ENCODE results near the gene EIF2AK2.
"Not testable (repeated sequence)": the region's sequence is repeated elsewhere in the genome, so short reads cannot be mapped to it uniquely, and the experiment has no call there.

The EIF2AK2 gene

DNA sequence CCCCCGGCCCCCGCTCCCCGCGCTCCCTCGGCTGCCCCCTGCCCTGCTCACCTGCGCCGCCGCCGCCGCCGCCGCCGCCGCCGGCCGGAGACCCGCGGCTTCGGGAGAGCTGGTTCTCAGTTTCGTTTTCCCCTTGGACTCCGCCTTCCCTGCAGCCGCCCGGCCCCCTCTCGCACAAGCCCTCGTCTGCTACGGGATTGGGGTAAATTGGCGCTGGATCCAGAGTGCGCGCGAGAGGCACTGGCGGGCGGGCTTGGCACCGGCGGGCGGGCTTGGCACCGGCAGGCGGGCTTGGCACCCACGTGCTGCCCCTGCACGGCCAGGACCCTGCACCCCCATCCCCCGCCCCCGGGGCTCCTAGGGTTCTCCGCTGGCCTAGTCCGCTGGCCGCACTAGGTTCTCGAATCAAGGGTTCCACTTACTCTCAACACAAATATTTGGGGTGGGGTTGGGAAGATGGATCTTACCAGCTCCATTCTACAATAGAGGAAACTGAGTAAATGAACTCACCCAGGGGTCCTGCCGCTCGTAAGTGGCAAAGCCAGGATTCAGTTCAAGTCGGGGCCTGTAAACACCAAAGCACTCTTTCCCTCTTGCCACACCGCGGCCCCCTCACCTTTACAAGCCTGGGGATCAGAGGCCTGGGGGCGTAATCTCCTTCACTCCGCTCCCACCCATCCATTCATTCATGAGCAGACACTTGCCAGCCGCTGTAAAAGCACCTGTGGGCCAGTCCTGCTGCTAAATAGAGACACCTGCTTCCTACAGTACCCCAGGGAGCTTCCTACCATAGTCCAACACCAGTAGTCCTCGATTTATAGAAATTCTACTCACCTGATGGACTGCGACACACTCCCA, at the start of gene EIF2AK2:
EIF2AK2 (minus strand) TSS at position 124 of the 858 bp plus-strand sequence. CDS start 9,174 bp downstream, outside the sequence.
- Histone ChIP-seq H3K4me3 (ENCODE audit: low read depth, low read length) (peak within 1 kb of the TSS; percentile 64), H3K36me3 (ENCODE audit: control insufficient read depth, insufficient read depth, low read length) (no peaks in the 10 kb centered on the region), H3K27me3 (ENCODE audit: control insufficient read depth, insufficient read depth, low read length) (no peaks in the 10 kb centered on the region), H3K9me3 (ENCODE audit: control insufficient read depth, insufficient read depth, low read length) (no peaks in the 10 kb centered on the region), H3K9ac (ENCODE audit: low read depth, low read length) (peak within 1 kb of the TSS; percentile 81), H3K4me1 (ENCODE audit: control insufficient read depth, insufficient read depth, low read length) (peaks cover 6% of the 10 kb centered on the region)

DNA sequence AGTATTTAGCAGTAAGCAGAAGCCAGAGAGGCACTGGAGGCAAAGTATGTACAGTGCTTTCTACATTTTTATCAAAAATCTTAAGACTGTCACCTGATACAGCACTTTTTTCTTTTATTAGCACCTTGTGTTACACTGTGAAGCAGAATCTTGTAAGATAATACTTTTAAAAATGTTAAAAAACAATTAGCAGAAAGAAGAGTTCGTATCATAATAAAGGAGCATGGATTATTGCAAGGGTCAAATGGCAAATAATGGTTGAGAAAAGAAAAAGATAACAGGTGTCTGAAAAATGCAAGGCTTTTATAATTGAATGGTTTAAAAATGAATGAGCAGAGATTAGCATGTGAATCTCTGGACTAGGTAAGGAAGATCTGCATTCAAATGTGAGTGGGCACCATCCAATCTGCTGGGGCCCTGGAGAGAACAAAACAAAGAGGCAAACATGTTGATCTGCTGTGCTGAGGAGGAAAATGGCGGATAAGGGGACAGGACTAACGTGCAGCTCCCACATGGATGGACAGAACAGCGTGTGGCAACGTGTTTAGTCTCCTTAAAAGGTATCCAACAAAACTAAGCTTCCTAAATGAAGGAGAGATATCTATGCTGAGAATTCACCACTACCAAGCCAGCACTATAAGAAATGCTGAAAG, 49.0 kb upstream of the EIF2AK2 start:
- Histone ChIP-seq H3K4me3 (ENCODE audit: low read depth, low read length) (peak overlapping the region; percentile 13), H3K4me1 (ENCODE audit: control insufficient read depth, insufficient read depth, low read length) (peaks cover 15% of the 10 kb centered on the region), H3K27me3 (ENCODE audit: control insufficient read depth, insufficient read depth, low read length) (no peaks in the 10 kb centered on the region), H3K36me3 (ENCODE audit: control insufficient read depth, insufficient read depth, low read length) (peaks cover 36% of the 10 kb centered on the region), H3K9ac (ENCODE audit: low read depth, low read length) (peak overlapping the region; percentile 77), H3K9me3 (ENCODE audit: control insufficient read depth, insufficient read depth, low read length) (no peaks in the 10 kb centered on the region)

DNA sequence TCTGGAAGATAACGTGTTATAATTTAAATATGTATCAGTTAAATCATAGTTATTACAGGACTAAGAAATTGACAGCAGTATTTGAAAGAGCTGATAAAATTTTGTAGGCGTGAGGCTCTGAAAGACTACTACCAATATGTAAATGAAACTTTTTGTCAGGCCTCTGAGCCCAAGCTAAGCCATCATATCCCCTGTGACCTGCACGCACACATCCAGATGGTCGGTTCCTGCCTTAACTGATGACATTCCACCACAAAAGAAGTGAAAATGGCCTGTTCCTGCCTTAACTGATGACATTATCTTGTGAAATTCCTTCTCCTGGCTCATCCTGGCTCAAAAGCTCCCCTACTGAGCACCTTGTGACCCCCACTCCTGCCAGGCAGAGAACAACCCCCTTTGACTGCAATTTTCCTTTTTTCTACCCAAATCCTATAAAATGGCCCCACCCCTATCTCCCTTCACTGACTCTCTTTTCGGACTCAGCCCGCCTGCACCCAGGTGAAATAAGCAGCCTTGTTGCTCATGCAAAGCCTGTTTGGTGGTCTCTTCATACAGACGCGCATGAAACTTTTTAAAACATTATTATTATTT, 48.4 kb upstream of the EIF2AK2 start:
- Histone ChIP-seq H3K4me1 (ENCODE audit: control insufficient read depth, insufficient read depth, low read length) (peaks cover 18% of the 10 kb centered on the region), H3K36me3 (ENCODE audit: control insufficient read depth, insufficient read depth, low read length) (peaks cover 31% of the 10 kb centered on the region), H3K4me3 (ENCODE audit: low read depth, low read length) (peak overlapping the region; percentile 10), H3K9ac (ENCODE audit: low read depth, low read length) (peak overlapping the region; percentile 56)
- not testable (repeated sequence) for H3K27me3 ChIP-seq (ENCODE audit: control insufficient read depth, insufficient read depth, low read length); H3K9me3 ChIP-seq (ENCODE audit: control insufficient read depth, insufficient read depth, low read length)

DNA sequence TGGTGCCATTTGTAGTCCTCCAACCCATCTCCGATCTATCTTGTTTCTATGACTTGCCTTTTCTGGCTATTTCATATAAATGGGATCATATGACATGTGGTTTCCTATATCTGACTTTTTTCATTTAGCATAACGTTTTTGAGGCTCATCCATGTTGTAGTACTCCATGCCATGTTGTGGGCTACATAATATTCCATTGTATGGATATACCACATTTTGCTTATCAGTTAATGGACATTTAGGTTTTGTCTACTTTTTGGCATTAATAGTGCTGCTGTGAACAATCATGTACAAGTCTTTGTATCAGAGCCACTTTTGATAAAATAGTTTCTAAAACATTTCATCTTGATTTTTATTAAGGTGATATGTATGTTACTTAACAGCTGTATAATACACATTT, 46.9 kb upstream of the EIF2AK2 start:
- Histone ChIP-seq H3K4me1 (ENCODE audit: control insufficient read depth, insufficient read depth, low read length) (peaks cover 26% of the 10 kb centered on the region), H3K9ac (ENCODE audit: low read depth, low read length) (no peak overlapping the region), H3K27me3 (ENCODE audit: control insufficient read depth, insufficient read depth, low read length) (no peaks in the 10 kb centered on the region), H3K36me3 (ENCODE audit: control insufficient read depth, insufficient read depth, low read length) (peaks cover 19% of the 10 kb centered on the region), H3K9me3 (ENCODE audit: control insufficient read depth, insufficient read depth, low read length) (no peaks in the 10 kb centered on the region), H3K4me3 (ENCODE audit: low read depth, low read length) (no peak overlapping the region)

DNA sequence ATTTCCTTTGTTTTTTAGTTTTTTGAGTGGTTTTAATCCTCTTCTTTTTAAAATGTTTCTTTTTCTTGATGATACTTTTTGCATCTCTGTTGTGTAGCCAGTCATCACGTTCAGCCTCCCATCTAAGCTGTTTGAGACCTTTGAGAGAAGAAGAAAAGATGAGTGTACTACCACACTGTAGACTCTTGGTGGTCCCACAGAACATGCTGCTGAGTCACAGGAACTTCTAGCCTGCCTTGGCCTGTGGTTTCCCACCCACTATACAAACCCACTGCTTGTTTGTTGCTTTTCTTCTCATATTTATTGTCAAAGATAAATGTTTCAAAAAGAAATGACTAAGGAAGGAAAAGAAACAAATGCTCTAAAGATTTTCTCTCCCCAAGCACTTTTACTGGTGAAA, 45.0 kb upstream of the EIF2AK2 start:
- peaks cover 19% of the 10 kb centered on the region for H3K36me3 ChIP-seq (ENCODE audit: control insufficient read depth, insufficient read depth, low read length)
- H3K27me3 ChIP-seq (ENCODE audit: control insufficient read depth, insufficient read depth, low read length) = no peaks in the 10 kb centered on the region
- H3K4me1 ChIP-seq (ENCODE audit: control insufficient read depth, insufficient read depth, low read length) = peaks cover 26% of the 10 kb centered on the region
- no peak overlapping the region for H3K4me3 ChIP-seq (ENCODE audit: low read depth, low read length)
- H3K9me3 ChIP-seq (ENCODE audit: control insufficient read depth, insufficient read depth, low read length) = no peaks in the 10 kb centered on the region
- H3K9ac ChIP-seq (ENCODE audit: low read depth, low read length) = no peak overlapping the region

DNA sequence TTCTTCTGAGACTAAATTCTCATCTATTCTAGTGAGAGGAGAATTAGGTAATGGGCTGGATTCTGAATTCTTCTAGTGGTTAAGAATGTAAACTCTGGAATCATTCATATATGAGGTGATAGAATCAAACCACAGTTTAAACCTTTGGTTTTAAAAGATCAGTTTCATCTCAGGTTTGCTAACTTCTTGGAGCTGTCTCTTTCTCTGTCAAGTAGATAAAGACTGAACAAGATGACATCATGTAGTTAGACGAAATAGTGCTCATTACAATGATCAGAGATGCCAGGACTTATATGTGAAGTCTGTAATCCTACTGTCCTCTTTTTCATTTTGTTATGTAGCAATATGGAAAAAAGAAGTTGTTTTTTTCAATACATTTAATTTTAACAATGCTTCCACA, 44.4 kb upstream of the EIF2AK2 start:
- H3K4me3 ChIP-seq (ENCODE audit: low read depth, low read length) = no peak overlapping the region
- no peak overlapping the region for H3K9ac ChIP-seq (ENCODE audit: low read depth, low read length)
- H3K9me3 ChIP-seq (ENCODE audit: control insufficient read depth, insufficient read depth, low read length) = no peaks in the 10 kb centered on the region
- H3K4me1 ChIP-seq (ENCODE audit: control insufficient read depth, insufficient read depth, low read length) = peaks cover 21% of the 10 kb centered on the region
- H3K27me3 ChIP-seq (ENCODE audit: control insufficient read depth, insufficient read depth, low read length) = no peaks in the 10 kb centered on the region
- H3K36me3 ChIP-seq (ENCODE audit: control insufficient read depth, insufficient read depth, low read length) = peaks cover 19% of the 10 kb centered on the region

DNA sequence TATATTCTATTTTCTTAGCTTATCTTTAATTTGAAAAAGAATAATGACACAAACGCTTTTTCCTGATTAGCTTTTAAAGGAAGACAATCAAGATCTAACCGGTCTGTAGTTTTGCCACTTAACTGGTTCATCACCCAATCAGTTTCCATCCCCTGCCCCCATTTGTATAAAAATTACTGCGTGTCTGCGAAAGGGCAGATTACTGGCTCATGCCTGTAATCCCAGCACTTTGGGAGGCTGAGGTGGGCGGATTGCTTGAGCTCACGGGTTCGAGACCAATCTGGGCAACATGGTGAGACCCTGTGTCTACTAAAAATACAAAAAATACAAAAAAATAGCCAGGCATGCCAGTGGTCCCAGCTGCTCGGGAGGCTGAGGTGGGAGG, 41.9 kb upstream of the EIF2AK2 start:
- Histone ChIP-seq H3K4me3 (ENCODE audit: low read depth, low read length) (peak overlapping the region; percentile 10), H3K27me3 (ENCODE audit: control insufficient read depth, insufficient read depth, low read length) (no peaks in the 10 kb centered on the region), H3K36me3 (ENCODE audit: control insufficient read depth, insufficient read depth, low read length) (peaks cover 16% of the 10 kb centered on the region), H3K9me3 (ENCODE audit: control insufficient read depth, insufficient read depth, low read length) (no peaks in the 10 kb centered on the region), H3K9ac (ENCODE audit: low read depth, low read length) (peak overlapping the region; percentile 17), H3K4me1 (ENCODE audit: control insufficient read depth, insufficient read depth, low read length) (peaks cover 10% of the 10 kb centered on the region)

DNA sequence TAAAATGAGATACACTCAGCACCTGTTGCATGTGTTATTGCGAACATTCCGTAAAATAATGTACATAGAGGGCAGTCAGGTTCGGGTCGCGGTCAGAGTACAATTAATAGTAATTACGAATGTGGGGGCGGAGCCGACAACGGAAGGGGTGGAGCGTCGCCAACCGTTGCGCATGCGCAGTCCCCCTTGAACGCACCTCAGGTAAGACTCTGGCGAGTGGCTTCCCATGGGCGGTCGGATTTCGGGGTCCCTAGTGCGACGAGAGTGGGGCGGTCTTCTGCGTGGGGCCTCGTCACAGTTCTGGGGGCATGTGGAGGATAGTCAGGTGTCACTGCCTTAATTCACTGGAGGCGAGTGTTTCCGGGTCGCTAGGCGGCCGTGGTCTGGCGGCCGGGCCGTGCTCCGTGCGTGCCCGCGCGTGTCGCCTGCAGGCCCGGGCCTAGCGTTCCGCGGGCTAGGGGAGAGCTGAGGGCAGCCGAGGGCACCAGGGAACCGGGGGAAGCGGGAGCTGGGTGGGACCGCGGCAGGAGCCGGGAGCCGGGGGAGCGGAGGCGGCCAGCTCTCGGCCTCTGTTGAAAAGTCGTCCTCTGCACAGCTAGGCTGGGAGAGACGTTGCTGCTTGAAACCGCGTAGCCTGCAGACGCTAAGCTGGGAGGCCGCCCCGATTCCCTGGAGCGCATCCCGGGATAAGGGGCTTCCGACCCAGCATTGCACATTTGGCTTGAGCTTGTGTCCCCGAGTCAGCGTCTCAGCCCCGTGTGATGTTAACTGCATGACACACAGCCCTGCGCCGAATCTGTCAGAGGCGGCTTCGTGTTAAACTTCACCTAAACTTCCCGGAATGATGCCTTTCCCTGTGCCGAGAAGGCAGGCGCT, 39.8 kb upstream of the EIF2AK2 start, which contains the start of gene CEBPZOS:
CEBPZOS (plus strand) TSS at position 177 of the 876 bp plus-strand sequence. CDS start 3,209 bp downstream, outside the sequence.
- H3K4me1 ChIP-seq (ENCODE audit: control insufficient read depth, insufficient read depth, low read length) = peaks cover 24% of the 10 kb centered on the region
- H3K4me3 ChIP-seq (ENCODE audit: low read depth, low read length) = peak within 1 kb of the TSS; percentile 95
- H3K9me3 ChIP-seq (ENCODE audit: control insufficient read depth, insufficient read depth, low read length) = no peaks in the 10 kb centered on the region
- H3K27me3 ChIP-seq (ENCODE audit: control insufficient read depth, insufficient read depth, low read length) = no peaks in the 10 kb centered on the region
- H3K36me3 ChIP-seq (ENCODE audit: control insufficient read depth, insufficient read depth, low read length) = peaks cover 5% of the 10 kb centered on the region
- H3K9ac ChIP-seq (ENCODE audit: low read depth, low read length) = peak within 1 kb of the TSS; percentile 96

DNA sequence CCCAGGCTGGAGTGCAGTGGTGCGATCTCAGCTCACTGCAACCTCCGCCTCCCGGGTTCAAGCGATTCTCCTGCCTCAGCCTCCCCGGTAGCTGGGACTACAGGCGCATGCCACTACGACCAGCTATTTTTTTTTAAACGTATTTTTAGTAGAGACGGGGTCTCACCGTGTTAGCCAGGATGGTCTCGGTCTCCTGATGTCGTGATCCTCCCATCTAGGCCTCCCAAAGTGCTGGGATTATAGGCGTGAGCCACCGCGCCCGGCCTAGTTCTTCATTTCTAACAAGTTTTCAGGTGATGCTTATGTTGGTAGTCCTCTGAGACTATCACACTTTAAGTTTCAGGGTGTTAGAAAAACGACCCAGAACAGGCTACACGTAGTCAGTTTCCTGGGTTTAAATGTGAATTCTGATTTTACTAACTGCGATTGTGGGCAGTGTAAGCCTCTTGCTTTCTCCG, 39.1 kb upstream of the EIF2AK2 start:
- H3K4me3 ChIP-seq (ENCODE audit: low read depth, low read length) = peak overlapping the region; percentile 95
- H3K9ac ChIP-seq (ENCODE audit: low read depth, low read length); H3K9me3 ChIP-seq (ENCODE audit: control insufficient read depth, insufficient read depth, low read length); H3K27me3 ChIP-seq (ENCODE audit: control insufficient read depth, insufficient read depth, low read length); H3K36me3 ChIP-seq (ENCODE audit: control insufficient read depth, insufficient read depth, low read length): not testable (repeated sequence)
- peaks cover 27% of the 10 kb centered on the region for H3K4me1 ChIP-seq (ENCODE audit: control insufficient read depth, insufficient read depth, low read length)

DNA sequence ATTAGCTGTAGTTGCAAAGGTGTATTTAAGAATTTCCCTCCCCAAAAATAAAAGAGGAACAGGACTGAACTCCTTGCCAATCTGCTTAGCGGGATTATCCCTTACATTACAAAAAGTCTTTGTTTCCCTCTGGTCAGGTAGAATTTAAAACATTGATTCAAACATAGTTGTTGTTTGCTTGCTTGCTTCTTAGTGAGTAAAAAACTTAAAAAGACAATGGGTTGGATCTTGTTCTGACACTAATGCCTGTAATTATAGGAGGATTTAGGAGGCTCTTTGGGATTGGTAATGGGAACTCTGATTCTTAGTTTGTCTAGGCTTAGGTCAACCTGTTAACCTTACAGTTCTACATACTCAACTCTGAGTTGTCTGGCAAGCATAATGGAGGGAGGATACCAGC, 35.8 kb upstream of the EIF2AK2 start:
- Histone ChIP-seq H3K4me3 (ENCODE audit: low read depth, low read length) (no peak overlapping the region), H3K9ac (ENCODE audit: low read depth, low read length) (no peak overlapping the region), H3K4me1 (ENCODE audit: control insufficient read depth, insufficient read depth, low read length) (peaks cover 30% of the 10 kb centered on the region), H3K27me3 (ENCODE audit: control insufficient read depth, insufficient read depth, low read length) (no peaks in the 10 kb centered on the region), H3K9me3 (ENCODE audit: control insufficient read depth, insufficient read depth, low read length) (no peaks in the 10 kb centered on the region), H3K36me3 (ENCODE audit: control insufficient read depth, insufficient read depth, low read length) (no peaks in the 10 kb centered on the region)

DNA sequence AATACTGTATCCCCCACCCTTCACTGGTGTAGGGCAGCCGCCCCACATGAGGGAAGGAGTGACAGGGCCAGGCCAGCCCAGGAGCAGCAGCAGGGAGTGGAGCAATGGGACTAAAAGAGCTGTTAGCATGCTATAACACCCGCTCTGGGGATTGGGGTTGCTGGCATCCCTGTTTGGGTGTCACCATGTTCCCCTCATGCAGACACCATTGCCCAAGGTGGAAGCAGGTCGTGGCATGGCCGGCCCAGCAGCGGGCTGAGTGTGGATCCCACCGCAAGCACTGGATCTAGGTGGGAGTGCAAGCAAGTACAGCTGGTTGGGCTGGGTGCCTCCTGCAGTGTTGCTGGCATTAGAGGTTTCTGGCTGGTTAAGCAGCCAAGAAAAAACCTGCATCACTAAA, 35.0 kb upstream of the EIF2AK2 start:
- Histone ChIP-seq H3K9ac (ENCODE audit: low read depth, low read length) (peak overlapping the region; percentile 37), H3K36me3 (ENCODE audit: control insufficient read depth, insufficient read depth, low read length) (no peaks in the 10 kb centered on the region), H3K4me3 (ENCODE audit: low read depth, low read length) (no peak overlapping the region), H3K9me3 (ENCODE audit: control insufficient read depth, insufficient read depth, low read length) (no peaks in the 10 kb centered on the region), H3K27me3 (ENCODE audit: control insufficient read depth, insufficient read depth, low read length) (no peaks in the 10 kb centered on the region), H3K4me1 (ENCODE audit: control insufficient read depth, insufficient read depth, low read length) (peaks cover 30% of the 10 kb centered on the region)
